WERI-Rb-1 (cell line): ENCODE data around the gene TPM1.
A peak's percentile ranks its signal among the peaks of the same experiment; 100 is the strongest.

Experiments used
- DNase-seq: peaks from one replicate; pipeline ENCODE4 v3.0.0-alpha.2; 2020
- H3K27ac ChIP-seq: fragments of 250-450 bp; sonication (Bioruptor Pico); 2 replicates; pipeline ENCODE4 v1.5.1; 2020; ENCODE audit warnings: mild to moderate bottlenecking, moderate library complexity
- H3K27me3 ChIP-seq: fragments of 250-450 bp; sonication (Bioruptor Pico); 2 replicates; pipeline ENCODE4 v1.5.1; 2021; ENCODE audit warnings: mild to moderate bottlenecking, low read depth, moderate library complexity; ENCODE audit not compliant: insufficient read depth, severe bottlenecking
- H3K36me3 ChIP-seq: fragments of 250-450 bp; sonication (Bioruptor Pico); 2 replicates; pipeline ENCODE4 v1.5.1; 2020; ENCODE audit warnings: mild to moderate bottlenecking, moderate library complexity
- H3K4me3 ChIP-seq: 2 replicates; pipeline ENCODE4 v1.5.1; 2011; ENCODE audit warnings: low read depth, mild to moderate bottlenecking, control low read depth, low read length
- H3K9me3 ChIP-seq: fragments of 250-450 bp; sonication (Bioruptor Pico); 2 replicates; pipeline ENCODE4 v1.5.1; 2021; ENCODE audit warnings: mild to moderate bottlenecking, moderate library complexity; ENCODE audit not compliant: severe bottlenecking
- TF ChIP-seq, protein P1 (sequence below): IDR thresholded peaks from 2 replicates; pipeline ENCODE4 v1.5.1; 2011; ENCODE audit warnings: low read depth, mild to moderate bottlenecking, control low read depth, inconsistent platforms, low read length

Gene TPM1

DNA sequence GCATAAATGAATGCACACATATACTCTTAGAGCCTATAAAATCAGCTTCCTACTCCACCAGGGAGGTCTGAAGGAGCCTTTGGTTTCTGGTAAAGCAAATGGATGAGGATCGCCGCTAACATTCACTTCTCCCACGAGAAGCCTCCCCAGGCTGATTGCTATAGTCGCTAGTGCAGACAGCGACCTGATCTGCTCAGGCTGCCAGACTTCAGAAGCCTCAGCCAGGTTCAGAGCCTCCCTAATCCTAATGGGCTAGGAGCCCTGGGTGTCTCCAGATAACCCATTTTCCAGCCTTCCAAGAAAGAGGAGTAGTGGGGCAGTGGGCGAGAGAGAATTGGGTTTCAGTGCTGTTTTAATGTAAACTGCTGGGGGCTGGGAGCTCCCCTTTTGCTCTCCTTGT, 35.4 kb downstream of the TPM1 start:
- DNase-seq = peak; percentile 72
- no peak overlapping the region for H3K27ac ChIP-seq
- H3K27me3 ChIP-seq = no peaks in the 10 kb centered on the region
- no peaks in the 10 kb centered on the region for H3K9me3 ChIP-seq
- H3K4me3 ChIP-seq = no peak overlapping the region
- no peaks in the 10 kb centered on the region for H3K36me3 ChIP-seq
- TF ChIP-seq, protein P1, sequence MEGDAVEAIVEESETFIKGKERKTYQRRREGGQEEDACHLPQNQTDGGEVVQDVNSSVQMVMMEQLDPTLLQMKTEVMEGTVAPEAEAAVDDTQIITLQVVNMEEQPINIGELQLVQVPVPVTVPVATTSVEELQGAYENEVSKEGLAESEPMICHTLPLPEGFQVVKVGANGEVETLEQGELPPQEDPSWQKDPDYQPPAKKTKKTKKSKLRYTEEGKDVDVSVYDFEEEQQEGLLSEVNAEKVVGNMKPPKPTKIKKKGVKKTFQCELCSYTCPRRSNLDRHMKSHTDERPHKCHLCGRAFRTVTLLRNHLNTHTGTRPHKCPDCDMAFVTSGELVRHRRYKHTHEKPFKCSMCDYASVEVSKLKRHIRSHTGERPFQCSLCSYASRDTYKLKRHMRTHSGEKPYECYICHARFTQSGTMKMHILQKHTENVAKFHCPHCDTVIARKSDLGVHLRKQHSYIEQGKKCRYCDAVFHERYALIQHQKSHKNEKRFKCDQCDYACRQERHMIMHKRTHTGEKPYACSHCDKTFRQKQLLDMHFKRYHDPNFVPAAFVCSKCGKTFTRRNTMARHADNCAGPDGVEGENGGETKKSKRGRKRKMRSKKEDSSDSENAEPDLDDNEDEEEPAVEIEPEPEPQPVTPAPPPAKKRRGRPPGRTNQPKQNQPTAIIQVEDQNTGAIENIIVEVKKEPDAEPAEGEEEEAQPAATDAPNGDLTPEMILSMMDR = no peak

DNA sequence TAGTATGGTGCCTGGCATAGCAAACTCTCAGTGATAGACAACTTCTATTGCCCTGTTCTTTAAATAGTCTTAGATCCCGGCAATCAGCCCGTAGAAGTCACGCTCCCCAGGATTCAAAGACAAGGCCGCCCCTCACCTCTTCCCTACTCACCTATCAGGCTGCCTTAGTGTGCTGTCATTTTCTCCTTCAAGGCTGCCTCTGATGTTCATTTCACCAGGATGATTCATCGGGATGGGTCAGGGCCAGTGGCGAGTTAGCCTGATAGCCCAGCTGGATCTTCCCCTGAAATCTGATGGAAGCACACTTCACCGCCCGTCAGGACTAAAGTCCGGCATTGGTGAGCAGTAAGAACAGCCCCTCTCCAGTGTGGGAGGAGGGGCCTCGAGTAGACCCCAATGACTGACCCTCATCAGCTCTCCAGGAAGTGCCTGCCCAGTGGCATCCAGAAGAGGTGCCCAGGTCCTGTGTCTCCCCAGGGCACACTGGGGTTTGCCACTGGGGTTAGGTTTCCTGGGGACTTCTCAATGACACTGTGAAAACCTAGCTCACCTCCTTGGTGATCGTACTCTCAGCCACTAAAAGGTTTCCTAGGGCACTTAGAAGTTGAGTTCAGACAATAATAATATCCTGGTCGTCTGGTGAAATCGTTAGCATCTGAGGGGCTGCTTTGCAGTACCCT, 37.5 kb downstream of the TPM1 start:
- TF ChIP-seq, protein P1 = no peak
- Histone ChIP-seq H3K27ac (no peak overlapping the region), H3K9me3 (no peaks in the 10 kb centered on the region), H3K27me3 (no peaks in the 10 kb centered on the region), H3K36me3 (no peaks in the 10 kb centered on the region), H3K4me3 (no peak overlapping the region)
- no peak for DNase-seq

DNA sequence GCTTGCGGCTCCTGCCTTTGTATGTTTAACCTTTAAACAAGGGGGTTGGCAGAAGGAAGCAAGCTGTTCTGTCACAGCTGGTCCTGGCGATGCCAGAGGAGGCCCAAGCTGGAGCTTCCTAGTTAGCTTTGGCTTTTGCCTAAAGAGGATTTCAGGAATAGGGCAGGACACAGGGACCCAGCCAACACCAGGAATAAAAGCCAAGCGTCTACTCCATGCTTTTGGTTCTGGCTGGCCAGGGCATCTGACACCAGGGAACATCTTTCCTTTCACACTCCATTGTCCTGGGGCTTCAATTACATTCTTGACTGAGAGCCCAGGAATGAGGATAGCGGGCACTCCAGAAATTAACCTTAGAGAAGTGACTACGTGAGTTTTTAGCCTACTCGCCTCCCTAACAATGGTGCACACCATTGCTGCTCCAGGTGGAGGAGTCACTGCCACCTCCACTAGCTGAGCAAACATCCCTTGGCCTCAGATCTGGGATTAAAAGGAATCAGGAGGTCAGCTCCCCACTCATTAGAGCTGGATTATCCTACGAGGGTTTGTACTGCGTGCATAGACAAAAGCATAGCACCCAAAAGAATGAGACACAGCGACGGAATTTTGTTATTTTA, 38.2 kb downstream of the TPM1 start:
- H3K27ac ChIP-seq = no peak overlapping the region
- peak; percentile 46 for DNase-seq
- H3K36me3 ChIP-seq = no peaks in the 10 kb centered on the region
- H3K27me3 ChIP-seq = no peaks in the 10 kb centered on the region
- H3K4me3 ChIP-seq = no peak overlapping the region
- TF ChIP-seq, protein P1 = no peak
- H3K9me3 ChIP-seq = no peaks in the 10 kb centered on the region

DNA sequence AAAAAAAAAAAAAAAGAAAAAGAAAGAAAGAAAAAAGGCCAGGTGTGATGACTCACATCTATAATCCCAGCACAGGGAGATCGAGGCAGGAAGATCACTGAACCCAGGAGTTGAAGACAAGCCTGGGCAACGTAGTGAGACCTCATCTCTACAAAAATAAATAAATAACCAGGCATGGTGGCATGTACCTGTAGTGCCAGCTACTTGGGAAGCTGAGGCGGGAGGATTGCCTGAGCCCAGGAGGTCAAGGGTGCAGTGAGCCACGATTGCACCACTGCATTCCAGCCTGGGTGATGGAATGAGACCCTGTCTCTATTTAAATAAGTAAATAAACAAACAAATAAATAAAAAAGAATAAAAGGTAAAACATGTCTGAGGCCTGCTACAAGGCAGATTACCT, 39.8 kb downstream of the TPM1 start:
- TF ChIP-seq, protein P1 = no peak
- no peak for DNase-seq
- no peak overlapping the region for H3K4me3 ChIP-seq
- H3K9me3 ChIP-seq = no peaks in the 10 kb centered on the region
- H3K27me3 ChIP-seq = no peaks in the 10 kb centered on the region
- no peaks in the 10 kb centered on the region for H3K36me3 ChIP-seq
- H3K27ac ChIP-seq = no peak overlapping the region

DNA sequence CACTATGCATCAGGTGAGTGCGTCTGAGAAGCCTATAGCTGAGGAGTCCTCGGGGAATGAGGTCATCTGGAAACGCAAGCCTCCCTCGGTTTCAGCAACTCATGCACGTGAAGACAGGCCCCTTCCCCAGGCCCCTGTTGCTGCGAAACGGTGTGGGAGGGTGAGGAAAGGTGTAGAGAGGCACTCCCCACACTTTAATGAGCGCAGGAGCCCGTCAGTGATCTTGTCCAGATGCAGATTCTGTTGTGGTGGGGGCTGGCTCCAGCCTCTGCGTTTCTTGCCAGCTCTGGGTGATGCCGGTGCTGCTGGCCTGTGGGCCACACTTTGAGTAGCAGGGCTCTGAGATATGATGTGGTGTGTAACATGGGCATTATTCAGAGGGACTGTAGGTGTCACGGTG, 40.5 kb downstream of the TPM1 start:
- H3K9me3 ChIP-seq = no peaks in the 10 kb centered on the region
- TF ChIP-seq, protein P1 = no peak
- H3K27me3 ChIP-seq = no peaks in the 10 kb centered on the region
- H3K4me3 ChIP-seq = no peak overlapping the region
- no peak overlapping the region for H3K27ac ChIP-seq
- DNase-seq = no peak
- no peaks in the 10 kb centered on the region for H3K36me3 ChIP-seq

DNA sequence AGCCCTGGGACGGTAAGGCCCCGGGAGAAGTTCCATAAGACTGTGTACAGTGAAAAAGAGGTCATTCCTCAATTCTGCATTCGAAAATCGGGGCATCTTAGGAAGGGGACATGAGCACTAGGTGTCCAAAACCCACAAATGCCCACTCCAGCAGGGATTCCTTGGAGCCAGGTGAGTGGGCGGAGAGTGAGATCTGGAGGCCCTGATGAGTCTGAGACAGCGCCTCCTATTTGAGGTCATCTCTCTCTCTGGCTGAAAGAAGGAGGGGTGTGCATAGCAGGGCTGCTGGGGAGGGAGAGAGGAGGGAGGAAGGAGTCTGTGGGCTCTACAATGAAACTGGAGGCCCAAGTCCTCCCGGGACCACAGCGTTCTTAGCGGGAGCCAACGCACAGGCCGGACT, 41.0 kb downstream of the TPM1 start:
- no peaks in the 10 kb centered on the region for H3K9me3 ChIP-seq
- H3K4me3 ChIP-seq = no peak overlapping the region
- H3K27me3 ChIP-seq = no peaks in the 10 kb centered on the region
- no peaks in the 10 kb centered on the region for H3K36me3 ChIP-seq
- TF ChIP-seq, protein P1 = no peak
- no peak overlapping the region for H3K27ac ChIP-seq
- DNase-seq = no peak
